CD4-positive, alpha-beta T cell (primary cell): ENCODE data around the gene FMN1. TPM values are rescaled to one million over a fixed set of nuclear protein-coding genes. Genes with fewer than 3 reads are reported as not detected.
A peak's percentile ranks its signal among the peaks of the same experiment; 100 is the strongest.

ENCODE experiments used
- ATAC-seq: fragments of 200-7000 bp; cut with Tn5 transposase; one replicate; pipeline ENCODE4 v1.10.0; 2022; ENCODE audit warnings: mild to moderate bottlenecking; ENCODE audit not compliant: poor library complexity
- CTCF ChIA-PET: fragments of 350-600 bp; sonication (Branson Sonifier 250); formaldehyde crosslinking; loops from one replicate; lab custom pipeline; 2021; ENCODE audit warnings: antibody characterized with exemption, inconsistent platforms; lab: Charles Lee
- POLR2A ChIA-PET: fragments of 350-600 bp; sonication (Branson Sonifier 250); formaldehyde crosslinking; loops from one replicate; lab custom pipeline; 2021; ENCODE audit warnings: antibody characterized with exemption, inconsistent platforms; lab: Charles Lee
- DNase-seq, 14 experiments: peaks; one replicate each; pipeline ENCODE4 v3.0.0-alpha.2; 2013 to 2020; ENCODE audit warnings: mixed read lengths in 2 of 14
- H3K27ac ChIP-seq, 2 donors: one replicate each; pipeline versions ENCODE4 v1.5.1 to v1.7.0; 2013; ENCODE audit warnings: low read length in 2 of 2, low read depth in 1 of 2, mild to moderate bottlenecking in 1 of 2
- H3K27me3 ChIP-seq, 2 experiments: 1 replicate in 1 of 2; 2 replicates in 1 of 2; pipeline versions ENCODE4 v1.6.1 to v1.7.0; 2013; ENCODE audit warnings: low read length in 2 of 2, control low read depth in 1 of 2, mild to moderate bottlenecking in 1 of 2, moderate library complexity in 1 of 2; ENCODE audit not compliant: insufficient read depth in 2 of 2, control insufficient read depth in 1 of 2
- H3K36me3 ChIP-seq: one replicate; pipeline ENCODE4 v1.6.1; 2013; ENCODE audit warnings: low read length, control low read depth; ENCODE audit not compliant: insufficient read depth
- H3K4me1 ChIP-seq: one replicate; pipeline ENCODE4 v1.6.1; 2013; ENCODE audit warnings: low read length, control low read depth; ENCODE audit not compliant: insufficient read depth
- H3K4me3 ChIP-seq: one replicate; pipeline ENCODE4 v1.5.1; 2013; ENCODE audit warnings: mild to moderate bottlenecking, low read length, moderate library complexity
- H3K9me3 ChIP-seq, 2 experiments: 1 replicate in 1 of 2; 2 replicates in 1 of 2; pipeline versions ENCODE4 v1.6.1 to v1.7.0; 2013; ENCODE audit warnings: low read length in 2 of 2, mild to moderate bottlenecking in 2 of 2, control low read depth in 1 of 2, moderate library complexity in 1 of 2; ENCODE audit not compliant: control insufficient read depth in 1 of 2, insufficient read depth in 1 of 2
- H3K27ac Mint-ChIP-seq: one replicate; pipeline ENCODE4 v1.8.0; 2020; ENCODE audit warnings: mixed read lengths
- H3K27me3 Mint-ChIP-seq: one replicate; pipeline ENCODE4 v1.8.0; 2021; ENCODE audit warnings: mixed read lengths
- H3K36me3 Mint-ChIP-seq: one replicate; pipeline ENCODE4 v1.8.0; 2021; ENCODE audit warnings: low read depth, mixed read lengths
- H3K4me1 Mint-ChIP-seq: one replicate; pipeline ENCODE4 v1.8.0; 2021; ENCODE audit warnings: low read depth, mixed read lengths
- H3K4me3 Mint-ChIP-seq: one replicate; pipeline ENCODE4 v1.8.0; 2020; ENCODE audit warnings: mild to moderate bottlenecking, mixed read lengths
- H3K9me3 Mint-ChIP-seq: one replicate; pipeline ENCODE4 v1.8.0; 2020; ENCODE audit warnings: mixed read lengths
- intact Hi-C, 2 experiments: fragments of 100-400 bp; cut with DNase I in 1 of 2; cut with micrococcal nuclease in 1 of 2; formaldehyde crosslinking; loops; one replicate each; pipeline versions ENCODE4 v1.15.1 to v1.9.0; 2023 to 2025; cut with DNase I, micrococcal nuclease
- total RNA-seq, 174 experiments: library from RNA in 2 of 174; stranded (reverse) in 2 of 174; gene quantifications; one replicate each; pipeline ENCODE4 v1.2.3 and lab custom pipeline; 2021 to 2026
- TF ChIP-seq, protein P1 (sequence below): fragments of 200-600 bp; IDR thresholded peaks from one replicate; pipeline ENCODE4 v1.8.0; 2022; ENCODE audit warnings: antibody characterized with exemption, mild to moderate bottlenecking

FMN1 gene
- total RNA-seq, 2 experiments from 2014 or later: 0.39 to 0.55 TPM

DNA sequence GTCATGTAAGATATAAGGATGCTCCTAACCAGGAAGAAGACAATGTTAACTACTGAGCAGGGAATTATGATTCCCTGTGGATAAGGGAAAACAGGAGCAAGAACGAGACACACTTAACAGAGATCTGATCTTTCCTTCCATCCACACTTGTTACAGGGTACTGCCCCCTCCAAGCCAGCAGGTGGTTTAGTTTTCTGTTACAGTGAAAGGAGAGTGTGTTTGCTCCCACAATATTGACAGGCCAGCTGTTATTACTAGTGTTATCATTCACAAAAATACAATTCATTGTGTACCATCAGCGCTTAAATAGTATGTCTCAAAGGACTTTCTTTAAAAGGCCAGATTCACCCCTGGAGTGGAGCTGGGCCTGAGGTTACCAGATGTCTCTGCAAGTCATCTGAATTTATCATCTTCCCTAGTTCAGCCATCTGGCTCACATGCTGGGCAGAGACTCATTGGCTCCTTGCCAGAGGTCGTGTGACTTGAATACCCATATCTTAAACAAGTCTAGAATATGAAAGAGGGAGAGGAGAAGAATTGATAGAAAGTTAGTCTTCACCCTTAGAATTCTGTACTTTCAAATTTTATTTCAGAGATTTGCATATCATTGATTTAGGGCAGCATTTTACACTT, 16.8 kb upstream of the FMN1 start:
- ATAC-seq: no peak
- Mint-ChIP-seq H3K4me3 (no peak overlapping the region), H3K9me3 (no peaks in the 10 kb centered on the region), H3K4me1 (no peaks in the 10 kb centered on the region), H3K27me3 (no peaks in the 10 kb centered on the region), H3K27ac (no peak overlapping the region), H3K36me3 (no peaks in the 10 kb centered on the region)
- POLR2A ChIA-PET: no interaction called here
- Histone ChIP-seq H3K4me1 (no peaks in the 10 kb centered on the region), H3K9me3 (peaks cover 0 to 5% of the 10 kb centered on the region in 2 experiments), H3K4me3 (no peak overlapping the region), H3K27ac (no peak overlapping the region), H3K27me3 (no peaks in the 10 kb centered on the region), H3K36me3 (no peaks in the 10 kb centered on the region)
- TF ChIP-seq, protein P1, sequence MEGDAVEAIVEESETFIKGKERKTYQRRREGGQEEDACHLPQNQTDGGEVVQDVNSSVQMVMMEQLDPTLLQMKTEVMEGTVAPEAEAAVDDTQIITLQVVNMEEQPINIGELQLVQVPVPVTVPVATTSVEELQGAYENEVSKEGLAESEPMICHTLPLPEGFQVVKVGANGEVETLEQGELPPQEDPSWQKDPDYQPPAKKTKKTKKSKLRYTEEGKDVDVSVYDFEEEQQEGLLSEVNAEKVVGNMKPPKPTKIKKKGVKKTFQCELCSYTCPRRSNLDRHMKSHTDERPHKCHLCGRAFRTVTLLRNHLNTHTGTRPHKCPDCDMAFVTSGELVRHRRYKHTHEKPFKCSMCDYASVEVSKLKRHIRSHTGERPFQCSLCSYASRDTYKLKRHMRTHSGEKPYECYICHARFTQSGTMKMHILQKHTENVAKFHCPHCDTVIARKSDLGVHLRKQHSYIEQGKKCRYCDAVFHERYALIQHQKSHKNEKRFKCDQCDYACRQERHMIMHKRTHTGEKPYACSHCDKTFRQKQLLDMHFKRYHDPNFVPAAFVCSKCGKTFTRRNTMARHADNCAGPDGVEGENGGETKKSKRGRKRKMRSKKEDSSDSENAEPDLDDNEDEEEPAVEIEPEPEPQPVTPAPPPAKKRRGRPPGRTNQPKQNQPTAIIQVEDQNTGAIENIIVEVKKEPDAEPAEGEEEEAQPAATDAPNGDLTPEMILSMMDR: no peak
- intact Hi-C loops: loop anchor here in 1 of 2 experiments (10.0 kb wide), 1 partner anchor 126 kb away; no protein-coding TSS in a partner anchor
- DNase-seq: no peak
- CTCF ChIA-PET: no interaction called here

- POLR2A ChIA-PET: no interaction called here
- CTCF ChIA-PET: no interaction called here
- DNase-seq (peak in 2 of 14 experiments; percentile 20 to 34), ATAC-seq (no peak)
- H3K27ac ChIP-seq: no peak overlapping the region
- intact Hi-C loops: loop anchor here in 1 of 2 experiments (10.0 kb wide), 1 partner anchor 125 kb away; no protein-coding TSS in a partner anchor
- Mint-ChIP-seq H3K36me3 (no peaks in the 10 kb centered on the region), H3K4me1 (no peaks in the 10 kb centered on the region), H3K27ac (no peak overlapping the region), H3K4me3 (no peak overlapping the region), H3K27me3 (no peaks in the 10 kb centered on the region), H3K9me3 (no peaks in the 10 kb centered on the region)
- H3K4me3 ChIP-seq: no peak overlapping the region
- no peaks in the 10 kb centered on the region for H3K4me1 ChIP-seq
- no peaks in the 10 kb centered on the region for H3K36me3 ChIP-seq
- TF ChIP-seq, protein P1: no peak
- peaks cover 0 to 5% of the 10 kb centered on the region in 2 experiments for H3K9me3 ChIP-seq
- H3K27me3 ChIP-seq: no peaks in the 10 kb centered on the region
Observed at GRCh38 chr15:33209575-33210481, 15.3 kb upstream of the FMN1 start.

DNA sequence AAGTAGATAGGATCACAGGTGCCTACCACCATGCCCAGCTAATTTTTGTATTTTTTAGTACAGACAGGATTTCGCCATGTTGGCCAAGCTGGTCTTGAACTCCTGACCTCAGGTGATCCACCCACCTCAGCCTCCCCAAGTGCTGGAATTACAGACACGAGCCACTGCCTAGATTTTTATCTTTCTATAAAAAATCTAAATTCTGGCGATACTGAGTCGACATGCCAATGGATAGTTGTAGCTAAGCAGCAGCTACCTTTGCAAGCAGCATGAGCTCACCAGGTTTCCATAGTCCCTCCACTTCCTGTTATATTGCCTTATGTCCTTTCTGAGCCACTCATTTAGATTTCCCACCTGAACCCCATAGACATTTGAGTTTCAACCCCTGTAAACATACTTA, 13.1 kb upstream of the FMN1 start:
- Histone ChIP-seq H3K9me3 (peaks cover 0 to 5% of the 10 kb centered on the region in 2 experiments), H3K4me3 (no peak overlapping the region), H3K27ac (no peak overlapping the region), H3K27me3 (no peaks in the 10 kb centered on the region), H3K36me3 (no peaks in the 10 kb centered on the region), H3K4me1 (no peaks in the 10 kb centered on the region)
- DNase-seq (no peak), ATAC-seq (no peak)
- intact Hi-C loops: no loop called here
- Mint-ChIP-seq H3K27ac (no peak overlapping the region), H3K9me3 (no peaks in the 10 kb centered on the region), H3K36me3 (no peaks in the 10 kb centered on the region), H3K27me3 (no peaks in the 10 kb centered on the region), H3K4me1 (no peaks in the 10 kb centered on the region), H3K4me3 (no peak overlapping the region)
- TF ChIP-seq, protein P1: no peak
- ChIA-PET CTCF (no interaction called here), POLR2A (no interaction called here)
